Measurements from ENCODE around the gene TMTC4.

The TMTC4 gene

DNA sequence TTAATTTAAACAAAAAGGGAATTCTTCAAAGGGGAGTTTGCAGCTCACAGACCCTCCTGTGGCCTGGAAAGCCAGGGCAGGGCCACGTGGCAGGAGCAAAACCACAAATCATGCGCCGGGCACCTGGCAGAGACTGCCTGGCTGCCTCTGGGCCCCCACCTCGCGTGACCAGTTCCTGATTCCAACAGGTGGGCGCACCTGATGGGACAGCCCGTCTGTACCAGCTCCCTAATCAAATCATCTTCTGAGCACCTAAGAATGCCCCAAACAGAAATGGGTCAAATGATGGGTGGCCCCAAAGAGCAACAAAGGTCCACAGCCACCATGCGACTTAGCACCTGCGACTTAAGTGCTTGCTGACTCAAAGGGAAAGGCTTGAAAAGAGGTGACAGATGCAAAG lies 9.2 kb downstream of the TMTC4 start:
- DNase-seq: no peak

GRCh38 chr13:100664171-100664900 lies 10.3 kb downstream of the TMTC4 start:
- no peak for DNase-seq

GRCh38 chr13:100662468-100663211 lies 12.0 kb downstream of the TMTC4 start:
- no peak for DNase-seq

GRCh38 chr13:100660761-100661160 lies 13.8 kb downstream of the TMTC4 start:
- DNase-seq: no peak

DNA sequence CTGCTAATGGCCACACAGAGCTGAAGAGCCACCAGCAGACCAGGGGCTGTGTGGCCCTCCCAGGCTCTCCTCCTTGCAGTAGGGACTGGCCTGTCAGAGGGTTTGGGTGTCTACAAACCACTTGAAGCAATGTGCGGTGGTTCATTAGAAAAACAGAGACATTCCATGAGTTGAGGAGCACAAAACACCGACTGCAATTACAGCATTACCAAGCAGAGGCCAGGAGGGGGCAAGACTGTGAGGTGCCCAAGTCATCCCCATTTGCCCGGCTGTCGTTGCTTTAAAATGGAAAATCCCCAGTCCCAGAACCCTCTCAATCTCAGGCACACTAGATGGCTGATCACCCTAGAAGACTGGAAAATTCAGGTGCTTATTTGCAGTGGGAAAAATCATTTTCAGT lies 15.0 kb downstream of the TMTC4 start:
- DNase-seq: no peak

- no peak for DNase-seq
Measured at GRCh38 chr13:100658363-100658762, 16.2 kb downstream of the TMTC4 start.

DNA sequence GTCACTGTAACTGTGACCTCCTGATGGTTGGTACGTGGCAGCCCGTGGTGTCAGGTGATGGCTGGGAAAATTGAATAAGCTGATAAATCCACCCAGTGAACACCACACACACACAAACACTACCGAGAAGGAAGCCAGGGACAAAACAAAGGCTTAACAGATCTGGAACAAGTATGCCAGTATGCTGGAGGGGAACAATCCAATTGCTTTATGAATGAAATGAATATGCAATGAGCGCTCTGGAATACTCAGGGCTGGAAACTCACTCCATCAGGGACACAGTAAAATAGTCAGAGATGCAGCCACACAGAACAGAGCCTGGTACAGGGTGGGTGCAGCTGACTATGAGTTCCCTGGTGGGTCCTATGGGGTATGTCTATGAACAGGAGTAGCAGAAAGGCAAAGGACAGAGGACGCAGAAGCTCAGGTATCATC lies 16.7 kb downstream of the TMTC4 start:
- no peak for DNase-seq

DNA sequence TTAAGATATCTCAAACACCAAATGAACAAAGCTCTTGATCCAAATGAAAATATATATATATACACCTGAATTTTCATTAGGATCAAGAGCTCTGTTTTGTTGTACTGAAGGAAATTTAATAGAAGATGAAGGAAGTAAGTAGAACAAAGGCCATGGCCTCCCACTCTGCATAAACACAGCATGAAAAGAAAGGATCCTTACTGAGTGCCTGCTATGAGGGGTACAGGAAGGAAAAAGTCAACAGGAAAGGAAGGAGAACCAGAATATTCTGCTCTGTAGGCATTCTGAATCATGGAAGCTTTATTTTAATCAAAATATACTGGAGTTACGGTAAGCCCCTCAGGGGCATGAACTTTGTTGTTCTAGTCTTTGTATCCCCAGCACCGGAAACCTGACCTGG lies 22.1 kb downstream of the TMTC4 start:
- DNase-seq: no peak

DNA sequence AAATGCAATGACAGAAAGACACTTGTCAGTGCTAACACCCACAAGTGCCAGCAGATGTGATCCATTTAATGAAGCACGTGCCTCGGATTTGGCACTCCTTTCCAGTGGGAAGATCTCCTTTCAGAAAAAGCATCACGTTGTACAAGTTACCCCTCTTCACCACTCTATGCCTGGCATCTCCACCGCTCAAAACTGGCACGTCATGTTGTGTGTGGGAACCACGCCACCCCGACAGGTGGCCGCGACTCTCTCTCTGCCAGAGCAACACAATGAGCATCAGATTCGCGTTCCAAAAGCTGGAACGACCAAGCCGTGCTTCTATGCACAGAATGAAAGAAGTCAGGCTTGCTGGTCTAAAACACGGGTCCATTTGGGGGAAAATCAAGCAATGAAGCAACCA lies 24.3 kb downstream of the TMTC4 start:
- DNase-seq: no peak

DNA sequence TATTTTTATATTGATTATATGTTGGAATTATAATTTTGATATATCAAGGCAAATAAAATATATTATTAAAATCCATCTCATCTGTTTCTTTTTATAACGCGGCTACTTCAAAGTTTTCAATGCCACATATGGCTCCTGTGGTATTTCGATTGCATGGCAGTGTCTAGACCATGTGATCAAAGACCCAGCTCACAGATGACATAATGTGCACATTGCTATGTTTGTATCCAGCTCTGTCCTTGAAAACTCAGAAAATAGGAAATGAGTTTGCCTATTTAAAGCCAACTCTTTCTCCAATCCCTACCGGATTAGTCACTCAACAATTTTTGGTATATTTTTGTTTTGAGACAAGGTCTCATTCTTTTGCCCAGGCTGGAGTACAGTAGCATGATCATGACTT lies 26.2 kb downstream of the TMTC4 start:
- no peak for DNase-seq

- DNase-seq: no peak
Measured at GRCh38 chr13:100646871-100647270, 27.7 kb downstream of the TMTC4 start.

DNA sequence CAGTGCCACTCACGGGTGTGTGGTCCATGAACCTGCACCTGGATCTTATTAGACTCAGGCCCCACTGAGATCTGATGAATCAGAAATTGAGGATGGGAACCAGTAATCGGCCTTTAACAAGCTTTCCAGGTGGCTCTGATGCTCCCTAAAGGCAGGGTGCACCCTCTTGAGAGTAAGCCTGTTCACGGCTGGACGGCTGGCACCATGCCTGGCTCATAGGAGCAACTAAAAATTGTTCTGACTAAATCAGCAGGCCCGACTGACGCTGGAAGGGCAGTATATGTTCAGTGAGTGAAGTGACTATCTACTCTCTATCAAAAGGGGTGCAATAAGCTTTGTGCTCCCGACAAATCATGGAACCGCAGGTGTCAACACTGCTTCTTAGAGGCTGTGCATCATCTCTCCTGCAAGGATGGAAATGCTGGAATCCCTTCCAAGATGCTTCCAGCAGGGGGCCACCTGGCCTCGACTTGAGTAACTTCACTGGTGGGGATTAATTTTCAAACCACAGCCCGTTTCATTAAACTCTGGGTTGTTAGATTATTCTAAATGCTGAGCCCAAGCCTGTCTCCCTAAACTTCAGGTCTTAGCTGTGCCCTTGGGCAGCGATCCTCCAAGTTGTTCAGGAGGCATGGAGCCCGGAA lies 28.4 kb downstream of the TMTC4 start:
- no peak for DNase-seq

GRCh38 chr13:100645382-100645781 lies 29.2 kb downstream of the TMTC4 start:
- no peak for DNase-seq

DNA sequence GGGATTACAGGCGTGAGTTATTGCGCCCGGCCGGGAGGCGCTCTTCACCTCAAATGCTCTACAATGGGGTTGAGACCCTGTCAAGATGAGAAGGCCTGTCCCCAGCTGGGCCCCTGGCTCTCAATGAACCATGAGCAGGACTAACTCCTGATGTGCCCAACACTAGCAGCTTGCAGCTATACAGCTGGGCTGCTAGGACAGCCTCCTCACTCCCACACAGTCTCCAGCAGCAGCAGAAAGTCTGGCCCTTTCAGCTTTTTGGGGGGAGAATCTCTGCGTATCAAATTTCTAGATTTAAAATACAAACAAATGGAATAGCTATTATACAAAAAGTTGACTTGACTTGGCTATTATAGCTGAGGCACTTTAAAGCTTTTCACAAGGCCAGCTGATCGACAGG lies 30.2 kb downstream of the TMTC4 start:
- DNase-seq: no peak

DNA sequence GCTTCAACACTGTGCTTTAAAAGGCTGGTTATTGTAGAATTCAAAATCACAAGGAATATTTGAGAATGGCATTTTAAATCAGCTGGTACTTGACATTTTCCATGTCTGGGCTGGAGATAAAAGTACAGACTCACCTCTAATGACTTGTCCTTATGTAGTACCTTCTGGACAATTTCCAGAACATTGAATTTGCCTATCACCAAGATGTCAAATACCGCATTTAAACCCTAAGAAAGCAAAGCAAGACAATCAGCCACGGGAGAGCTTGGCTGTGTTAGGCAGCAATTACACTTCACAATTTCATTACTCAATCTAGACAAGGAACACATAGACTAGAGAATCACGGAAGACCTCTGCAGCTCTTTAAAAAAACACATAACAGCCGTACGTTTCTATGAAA lies 36.8 kb downstream of the TMTC4 start:
- no peak for DNase-seq

GRCh38 chr13:100637380-100637779 lies 37.2 kb downstream of the TMTC4 start:
- DNase-seq: no peak

DNA sequence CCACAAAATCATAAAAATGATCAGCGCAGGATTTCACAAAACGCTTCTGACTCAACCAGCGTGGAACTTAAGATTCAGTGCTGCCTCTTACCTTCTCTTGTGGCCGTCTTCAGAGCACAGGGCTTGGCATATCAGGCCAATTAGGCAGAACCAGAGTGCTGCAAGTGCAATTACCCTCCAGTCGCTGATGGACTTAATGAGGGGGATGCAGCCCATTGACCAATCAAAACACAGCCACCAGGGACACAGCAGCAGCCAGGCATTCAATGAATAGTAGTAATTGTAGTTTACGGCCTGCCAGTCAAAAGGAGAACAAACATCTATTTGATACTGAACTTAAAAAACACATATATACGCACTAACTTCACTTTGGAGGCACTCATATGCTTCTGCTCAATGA lies 38.2 kb downstream of the TMTC4 start:
- DNase-seq: no peak

- no peak for DNase-seq
Measured at GRCh38 chr13:100636004-100636403, 38.6 kb downstream of the TMTC4 start.

- no peak for DNase-seq
Measured at GRCh38 chr13:100634696-100635095, 39.9 kb downstream of the TMTC4 start.

DNA sequence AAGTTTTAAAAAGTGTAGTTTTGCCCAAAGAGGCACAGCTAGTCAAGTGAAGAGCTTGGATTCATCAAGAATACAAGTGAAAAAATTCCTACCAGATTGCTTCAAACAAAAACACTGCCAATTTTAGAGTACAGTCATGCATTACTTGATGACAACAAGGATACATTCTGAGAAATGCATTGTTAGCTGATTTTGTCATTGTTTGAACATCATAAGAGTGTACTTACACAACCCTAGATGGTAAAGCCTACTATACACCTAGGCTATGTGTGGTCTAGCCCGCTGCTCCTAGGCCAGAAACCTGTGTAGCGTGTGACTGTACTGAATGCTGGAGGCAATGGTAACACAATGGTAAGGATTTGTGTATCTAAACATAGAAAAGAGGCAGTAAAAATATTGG lies 41.1 kb downstream of the TMTC4 start:
- DNase-seq: no peak

- DNase-seq: no peak
Measured at GRCh38 chr13:100630555-100630954, 44.0 kb downstream of the TMTC4 start.

DNA sequence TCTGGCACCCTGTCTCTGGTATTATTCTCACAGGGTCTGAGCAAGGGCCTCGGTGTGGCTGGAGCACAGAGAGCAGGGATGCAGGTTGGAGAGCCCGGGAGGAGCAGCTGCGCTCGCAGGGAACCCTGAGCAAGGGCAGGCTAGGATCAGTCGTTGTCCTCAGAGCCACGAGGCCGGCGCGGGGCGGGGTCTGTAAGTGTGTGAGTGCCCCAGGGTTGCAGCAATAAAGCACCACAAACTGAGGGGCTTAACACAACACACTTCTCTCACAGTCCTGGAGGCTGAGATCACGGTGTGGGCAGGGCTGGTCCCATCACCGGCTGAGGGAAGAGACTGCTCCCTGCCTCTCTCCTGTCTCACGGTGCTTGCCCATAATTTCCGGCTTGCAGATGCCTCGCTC lies 47.5 kb downstream of the TMTC4 start:
- no peak for DNase-seq

GRCh38 chr13:100625447-100625846 lies 49.1 kb downstream of the TMTC4 start:
- no peak for DNase-seq

- no peak for DNase-seq
Measured at GRCh38 chr13:100620792-100621191, 53.8 kb downstream of the TMTC4 start.

Measured in stimulated activated CD4-positive, alpha-beta T cell treated with anti-CD3 and anti-CD28 coated beads, Interleukin-4, amount 100 ng/mL, for 4 hours (primary cell).